ENCODE data around the gene ZNF117. TPM values are rescaled to one million over a fixed set of nuclear protein-coding genes. Genes with fewer than 3 reads are reported as not detected.

Gene ZNF117
- total RNA-seq, 1 experiment from 2014 or later = 2.5 TPM

DNA sequence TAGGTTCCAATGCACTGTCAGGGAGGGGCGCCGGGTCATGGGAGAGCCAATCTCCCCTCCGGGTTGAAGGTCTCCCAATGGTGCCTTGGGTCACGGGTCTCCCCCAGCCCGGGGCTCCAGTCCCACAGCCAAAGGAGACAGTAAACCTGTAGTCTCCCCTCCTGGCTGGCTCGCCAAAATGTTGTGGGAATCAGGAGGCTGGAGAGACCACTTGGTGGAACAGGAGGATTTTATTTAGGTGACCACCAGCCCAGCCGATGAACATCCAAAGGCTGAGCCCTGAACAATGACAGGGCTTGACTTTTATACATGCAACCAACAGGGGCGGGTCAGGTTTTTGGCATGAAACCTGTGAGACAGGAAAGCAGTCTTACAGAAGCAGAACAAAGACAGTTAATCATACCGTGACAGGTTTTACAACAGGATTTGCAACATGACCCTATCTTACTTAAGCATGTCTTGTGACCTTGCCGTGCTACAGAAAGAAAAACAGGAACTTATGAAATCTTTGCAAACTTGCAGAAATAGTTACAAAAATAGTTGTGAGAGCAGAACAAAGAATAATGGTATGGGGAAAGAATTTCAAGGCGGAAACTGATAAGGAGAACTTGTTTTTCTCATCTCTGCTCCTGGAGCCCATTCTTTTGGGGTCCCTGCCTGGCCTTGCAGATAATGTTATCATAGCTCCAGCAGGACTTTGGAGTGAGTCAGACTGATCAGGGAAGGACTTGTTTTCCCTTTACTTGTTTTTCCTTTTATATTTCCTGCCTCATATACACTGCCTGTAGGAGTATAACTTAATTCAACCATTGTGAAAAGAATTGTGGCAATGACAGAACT is 8.5 kb upstream of the ZNF117 start (continued):
- TF ChIP-seq, protein P1, sequence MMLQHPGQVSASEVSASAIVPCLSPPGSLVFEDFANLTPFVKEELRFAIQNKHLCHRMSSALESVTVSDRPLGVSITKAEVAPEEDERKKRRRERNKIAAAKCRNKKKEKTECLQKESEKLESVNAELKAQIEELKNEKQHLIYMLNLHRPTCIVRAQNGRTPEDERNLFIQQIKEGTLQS (IDR thresholded peaks at IDR 0.05) = no peak
- TF ChIP-seq CBX3 (IDR thresholded peaks at IDR 0.05; ENCODE audit: low read depth) (peak; percentile 15; the same call in 1 of the 2 replicates), EZH2phosphoT487 (IDR thresholded peaks at IDR 0.05; ENCODE audit: borderline replicate concordance) (no peak), CEBPB (IDR thresholded peaks at IDR 0.05; ENCODE audit: low read depth) (peak; percentile 63), YY1 (IDR thresholded peaks at IDR 0.05; ENCODE audit: extremely low read depth, insufficient replicate concordance, low read depth, low read length) (no peak), EZH2 (IDR thresholded peaks at IDR 0.05) (no peak), RAD21 (IDR thresholded peaks at IDR 0.05; ENCODE audit: low read depth) (no peak), POLR2AphosphoS5 (IDR thresholded peaks at IDR 0.05; ENCODE audit: low read depth, low read length) (no peak), FOSL1 (IDR thresholded peaks at IDR 0.05; ENCODE audit: low read depth) (no peak), POLR2A (IDR thresholded peaks at IDR 0.05; ENCODE audit: borderline replicate concordance, extremely low read depth, insufficient read depth, insufficient read length) (no peak), ZNF274 (IDR thresholded peaks at IDR 0.05; ENCODE audit: low read depth, low read length) (no peak)
- TF ChIP-seq, protein P2, sequence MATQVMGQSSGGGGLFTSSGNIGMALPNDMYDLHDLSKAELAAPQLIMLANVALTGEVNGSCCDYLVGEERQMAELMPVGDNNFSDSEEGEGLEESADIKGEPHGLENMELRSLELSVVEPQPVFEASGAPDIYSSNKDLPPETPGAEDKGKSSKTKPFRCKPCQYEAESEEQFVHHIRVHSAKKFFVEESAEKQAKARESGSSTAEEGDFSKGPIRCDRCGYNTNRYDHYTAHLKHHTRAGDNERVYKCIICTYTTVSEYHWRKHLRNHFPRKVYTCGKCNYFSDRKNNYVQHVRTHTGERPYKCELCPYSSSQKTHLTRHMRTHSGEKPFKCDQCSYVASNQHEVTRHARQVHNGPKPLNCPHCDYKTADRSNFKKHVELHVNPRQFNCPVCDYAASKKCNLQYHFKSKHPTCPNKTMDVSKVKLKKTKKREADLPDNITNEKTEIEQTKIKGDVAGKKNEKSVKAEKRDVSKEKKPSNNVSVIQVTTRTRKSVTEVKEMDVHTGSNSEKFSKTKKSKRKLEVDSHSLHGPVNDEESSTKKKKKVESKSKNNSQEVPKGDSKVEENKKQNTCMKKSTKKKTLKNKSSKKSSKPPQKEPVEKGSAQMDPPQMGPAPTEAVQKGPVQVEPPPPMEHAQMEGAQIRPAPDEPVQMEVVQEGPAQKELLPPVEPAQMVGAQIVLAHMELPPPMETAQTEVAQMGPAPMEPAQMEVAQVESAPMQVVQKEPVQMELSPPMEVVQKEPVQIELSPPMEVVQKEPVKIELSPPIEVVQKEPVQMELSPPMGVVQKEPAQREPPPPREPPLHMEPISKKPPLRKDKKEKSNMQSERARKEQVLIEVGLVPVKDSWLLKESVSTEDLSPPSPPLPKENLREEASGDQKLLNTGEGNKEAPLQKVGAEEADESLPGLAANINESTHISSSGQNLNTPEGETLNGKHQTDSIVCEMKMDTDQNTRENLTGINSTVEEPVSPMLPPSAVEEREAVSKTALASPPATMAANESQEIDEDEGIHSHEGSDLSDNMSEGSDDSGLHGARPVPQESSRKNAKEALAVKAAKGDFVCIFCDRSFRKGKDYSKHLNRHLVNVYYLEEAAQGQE (IDR thresholded peaks at IDR 0.05; ENCODE audit: low read depth) = no peak

Measured in HCT116 (cell line).